GM19240 (cell line): Measurements from ENCODE around the gene GNAO1.

Experiments
- DNase-seq: peaks from one replicate; pipeline ENCODE4 v3.0.0; 2011; ENCODE audit warnings: low spot score; ENCODE audit not compliant: insufficient read length

The GNAO1 gene

GRCh38 chr16:56198006-56198754, 6.9 kb downstream of the GNAO1 start:
- no peak for DNase-seq

- no peak for DNase-seq
Observed at GRCh38 chr16:56198755-56199114, 7.4 kb downstream of the GNAO1 start.

GRCh38 chr16:56199164-56199563, 7.9 kb downstream of the GNAO1 start:
- DNase-seq, result no peak

- no peak for DNase-seq
Observed at GRCh38 chr16:56201030-56201429, 9.7 kb downstream of the GNAO1 start.

- DNase-seq, result no peak
Observed at GRCh38 chr16:56202036-56202435, 10.7 kb downstream of the GNAO1 start.

- no peak for DNase-seq
Observed at GRCh38 chr16:56203052-56203451, 11.8 kb downstream of the GNAO1 start.

- DNase-seq, result no peak
Observed at GRCh38 chr16:56204816-56205215, 13.5 kb downstream of the GNAO1 start.

- DNase-seq, result no peak
Observed at GRCh38 chr16:56206951-56207350, 15.7 kb downstream of the GNAO1 start.

- DNase-seq, result no peak
Observed at GRCh38 chr16:56207421-56207820, 16.1 kb downstream of the GNAO1 start.

GRCh38 chr16:56211435-56211981, 20.2 kb downstream of the GNAO1 start:
- DNase-seq, result no peak

- DNase-seq, result no peak
Observed at GRCh38 chr16:56212144-56212543, 20.9 kb downstream of the GNAO1 start.

- DNase-seq, result no peak
Observed at GRCh38 chr16:56221995-56222394, 30.7 kb downstream of the GNAO1 start.

GRCh38 chr16:56222474-56222997, 31.2 kb downstream of the GNAO1 start:
- DNase-seq, result no peak

GRCh38 chr16:56225017-56225742, 33.9 kb downstream of the GNAO1 start:
- DNase-seq, result no peak

GRCh38 chr16:56226187-56226586, 34.9 kb downstream of the GNAO1 start:
- no peak for DNase-seq

- no peak for DNase-seq
Observed at GRCh38 chr16:56226845-56227525, 35.7 kb downstream of the GNAO1 start.

- no peak for DNase-seq
Observed at GRCh38 chr16:56227936-56228335, 36.6 kb downstream of the GNAO1 start.

- no peak for DNase-seq
Observed at GRCh38 chr16:56228476-56228875, 37.2 kb downstream of the GNAO1 start.

GRCh38 chr16:56233795-56234566, 42.7 kb downstream of the GNAO1 start:
- no peak for DNase-seq

GRCh38 chr16:56234737-56235136, 43.4 kb downstream of the GNAO1 start:
- no peak for DNase-seq

GRCh38 chr16:56237451-56237930, 46.2 kb downstream of the GNAO1 start:
- no peak for DNase-seq
